B cell (primary cell): ENCODE data around the gene GFI1B.

Experiments
- CTCF ChIP-seq: fragments of 200-600 bp; IDR thresholded peaks from one replicate; pipeline ENCODE4 v1.8.0; 2022; ENCODE audit warnings: antibody characterized with exemption, mild to moderate bottlenecking
- EZH2 ChIP-seq: IDR thresholded peaks from 2 replicates; pipeline ENCODE4 v1.6.1; 2012; ENCODE audit warnings: borderline replicate concordance, low read depth, mild to moderate bottlenecking, moderate library complexity, low read length; ENCODE audit not compliant: insufficient read depth, poor library complexity, severe bottlenecking

GRCh38 chr9:133037775-133038515, 59.5 kb downstream of the GFI1B start:
- TF ChIP-seq CTCF, result no peak
- no peak for TF ChIP-seq EZH2
